Upper lobe of right lung (tissue), 1 donor: ENCODE results near the gene COPG2. TPM values are rescaled to one million over a fixed set of nuclear protein-coding genes. Genes with fewer than 3 reads are reported as not detected.

ENCODE experiments used
- ATAC-seq: fragments of 200-7000 bp; cut with Tn5 transposase; one replicate; pipeline ENCODE4 v1.9.1; 2020; ENCODE audit warnings: mild to moderate bottlenecking, moderate library complexity
- DNase-seq: peaks from one replicate; pipeline ENCODE4 v3.0.0-alpha.2; 2020
- H3K27ac ChIP-seq: fragments of 200-600 bp; one replicate; pipeline ENCODE4 v1.8.0; 2022
- H3K27me3 ChIP-seq: fragments of 200-600 bp; one replicate; pipeline ENCODE4 v1.8.0; 2022; ENCODE audit warnings: mild to moderate bottlenecking
- H3K36me3 ChIP-seq: fragments of 200-600 bp; one replicate; pipeline ENCODE4 v1.8.0; 2022
- H3K4me1 ChIP-seq: fragments of 200-600 bp; one replicate; pipeline ENCODE4 v1.8.0; 2022
- H3K4me3 ChIP-seq: fragments of 200-600 bp; one replicate; pipeline ENCODE4 v1.8.0; 2022; ENCODE audit warnings: mild to moderate bottlenecking
- H3K9me3 ChIP-seq: fragments of 200-600 bp; one replicate; pipeline ENCODE4 v1.8.0; 2022
- CTCF ChIP-seq: fragments of 200-600 bp; IDR thresholded peaks from one replicate; pipeline ENCODE4 v1.8.0; 2022; ENCODE audit warnings: antibody characterized with exemption
- intact Hi-C: fragments of 100-400 bp; cut with DNase I; formaldehyde crosslinking; loops from one replicate; pipeline ENCODE4 v1.11.0; 2022
- total RNA-seq: library from RNA; stranded (reverse); fragmentation: NEBNext Ultra II Directional; extraction: Animal tissue kit (Norgen Biotek cat#: 25700); gene quantifications from one replicate; pipeline ENCODE4 v1.2.1, GENCODE V29; 2021
- donor health status: DM: no; HTN: yes; CAD: no; lungs with severe emphysema.

The COPG2 gene
- total RNA-seq, 1 donor from 2014 or later: 16.3 TPM

GRCh38 chr7:130669085-130669700 is 645 bp upstream of the COPG2 start:
- Histone ChIP-seq H3K27ac (peak overlapping the region; percentile 78), H3K9me3 (no peaks in the 10 kb centered on the region), H3K4me1 (peaks cover 8% of the 10 kb centered on the region), H3K36me3 (no peaks in the 10 kb centered on the region), H3K27me3 (no peaks in the 10 kb centered on the region), H3K4me3 (peak overlapping the region; percentile 86)
- intact Hi-C loops: no loop called here
- TF ChIP-seq CTCF: no peak
- DNase-seq (no peak), ATAC-seq (no peak)

- DNase-seq: no peak
- H3K27me3 ChIP-seq: no peaks in the 10 kb centered on the region
- no peak for ATAC-seq
- peak overlapping the region; percentile 86 for H3K4me3 ChIP-seq
- peaks cover 8% of the 10 kb centered on the region for H3K4me1 ChIP-seq
- no peaks in the 10 kb centered on the region for H3K9me3 ChIP-seq
- H3K27ac ChIP-seq: peak overlapping the region; percentile 33
- no peak for TF ChIP-seq CTCF
- H3K36me3 ChIP-seq: no peaks in the 10 kb centered on the region
- intact Hi-C loops: no loop called here
Measured at GRCh38 chr7:130667593-130668257, 823 bp downstream of the COPG2 start.

GRCh38 chr7:130662426-130662825 is 6.1 kb downstream of the COPG2 start:
- no peak for DNase-seq
- intact Hi-C loops: no loop called here
- no peaks in the 10 kb centered on the region for H3K9me3 ChIP-seq
- peaks cover 19% of the 10 kb centered on the region for H3K36me3 ChIP-seq
- no peaks in the 10 kb centered on the region for H3K4me1 ChIP-seq
- TF ChIP-seq CTCF: no peak
- no peak overlapping the region for H3K27ac ChIP-seq
- no peak overlapping the region for H3K4me3 ChIP-seq
- ATAC-seq: no peak
- H3K27me3 ChIP-seq: no peaks in the 10 kb centered on the region

- intact Hi-C loops: no loop called here
- DNase-seq: no peak
- no peaks in the 10 kb centered on the region for H3K36me3 ChIP-seq
- no peak for ATAC-seq
- no peaks in the 10 kb centered on the region for H3K9me3 ChIP-seq
- no peak for TF ChIP-seq CTCF
- no peak overlapping the region for H3K27ac ChIP-seq
- no peaks in the 10 kb centered on the region for H3K27me3 ChIP-seq
- no peak overlapping the region for H3K4me3 ChIP-seq
- H3K4me1 ChIP-seq: no peaks in the 10 kb centered on the region
Measured at GRCh38 chr7:130655286-130655685, 13.3 kb downstream of the COPG2 start.

- Histone ChIP-seq H3K9me3 (no peaks in the 10 kb centered on the region), H3K27me3 (no peaks in the 10 kb centered on the region), H3K4me3 (no peak overlapping the region), H3K27ac (no peak overlapping the region), H3K36me3 (no peaks in the 10 kb centered on the region), H3K4me1 (no peaks in the 10 kb centered on the region)
- DNase-seq (no peak), ATAC-seq (no peak)
- no peak for TF ChIP-seq CTCF
- intact Hi-C loops: no loop called here
Measured at GRCh38 chr7:130654850-130655249, 13.7 kb downstream of the COPG2 start.
